Upper lobe of right lung (tissue), 1 donor: ENCODE results near the gene DPP9. TPM values are rescaled to one million over a fixed set of nuclear protein-coding genes. Genes with fewer than 3 reads are reported as not detected.

Source experiments
- ATAC-seq: fragments of 200-7000 bp; cut with Tn5 transposase; one replicate; pipeline ENCODE4 v1.9.1; 2020; ENCODE audit warnings: mild to moderate bottlenecking, moderate library complexity
- DNase-seq: peaks from one replicate; pipeline ENCODE4 v3.0.0-alpha.2; 2020
- H3K27ac ChIP-seq: fragments of 200-600 bp; one replicate; pipeline ENCODE4 v1.8.0; 2022
- H3K27me3 ChIP-seq: fragments of 200-600 bp; one replicate; pipeline ENCODE4 v1.8.0; 2022; ENCODE audit warnings: mild to moderate bottlenecking
- H3K36me3 ChIP-seq: fragments of 200-600 bp; one replicate; pipeline ENCODE4 v1.8.0; 2022
- H3K4me1 ChIP-seq: fragments of 200-600 bp; one replicate; pipeline ENCODE4 v1.8.0; 2022
- H3K4me3 ChIP-seq: fragments of 200-600 bp; one replicate; pipeline ENCODE4 v1.8.0; 2022; ENCODE audit warnings: mild to moderate bottlenecking
- H3K9me3 ChIP-seq: fragments of 200-600 bp; one replicate; pipeline ENCODE4 v1.8.0; 2022
- CTCF ChIP-seq: fragments of 200-600 bp; IDR thresholded peaks from one replicate; pipeline ENCODE4 v1.8.0; 2022; ENCODE audit warnings: antibody characterized with exemption
- intact Hi-C: fragments of 100-400 bp; cut with DNase I; formaldehyde crosslinking; loops from one replicate; pipeline ENCODE4 v1.11.0; 2022
- total RNA-seq: library from RNA; stranded (reverse); fragmentation: NEBNext Ultra II Directional; extraction: Animal tissue kit (Norgen Biotek cat#: 25700); gene quantifications from one replicate; pipeline ENCODE4 v1.2.1, GENCODE V29; 2021
- donor health status: DM: no; HTN: yes; CAD: no; lungs with severe emphysema.

DPP9 gene
- total RNA-seq, 1 donor from 2014 or later, result 75.8 TPM

- no peak overlapping the region for H3K27ac ChIP-seq
- H3K4me3 ChIP-seq, result no peak overlapping the region
- no peak for ATAC-seq
- H3K36me3 ChIP-seq, result no peaks in the 10 kb centered on the region
- no peak for TF ChIP-seq CTCF
- peaks cover 6% of the 10 kb centered on the region for H3K27me3 ChIP-seq
- DNase-seq, result no peak
- intact Hi-C loops, result loop anchor here (5.0 kb wide), 1 partner anchor 53 kb away; no protein-coding TSS in a partner anchor
- no peaks in the 10 kb centered on the region for H3K9me3 ChIP-seq
- no peaks in the 10 kb centered on the region for H3K4me1 ChIP-seq
These were observed 10.2 kb upstream of the DPP9 start for GRCh38 chr19:4733755-4734345.

- intact Hi-C loops, result loop anchor here (5.0 kb wide), 1 partner anchor 55 kb away; no protein-coding TSS in a partner anchor
- H3K4me1 ChIP-seq, result no peaks in the 10 kb centered on the region
- peaks cover 4% of the 10 kb centered on the region for H3K27me3 ChIP-seq
- DNase-seq (no peak), ATAC-seq (peak; percentile 93)
- H3K36me3 ChIP-seq, result no peaks in the 10 kb centered on the region
- H3K4me3 ChIP-seq, result no peak overlapping the region
- H3K27ac ChIP-seq, result no peak overlapping the region
- peak; percentile 64 for TF ChIP-seq CTCF
- H3K9me3 ChIP-seq, result no peaks in the 10 kb centered on the region
These were observed 9.1 kb upstream of the DPP9 start for GRCh38 chr19:4732680-4733114.

- H3K27me3 ChIP-seq, result no peaks in the 10 kb centered on the region
- no peak overlapping the region for H3K4me3 ChIP-seq
- no peak for DNase-seq
- H3K27ac ChIP-seq, result no peak overlapping the region
- TF ChIP-seq CTCF, result peak; percentile 47
- H3K36me3 ChIP-seq, result no peaks in the 10 kb centered on the region
- no peaks in the 10 kb centered on the region for H3K4me1 ChIP-seq
- H3K9me3 ChIP-seq, result no peaks in the 10 kb centered on the region
- ATAC-seq, result peak; percentile 81
- intact Hi-C loops, result loop anchor here (5.0 kb wide), 1 partner anchor 57 kb away; no protein-coding TSS in a partner anchor
These were observed 7.1 kb upstream of the DPP9 start for GRCh38 chr19:4730740-4731171.

GRCh38 chr19:4728871-4729270 is 5.2 kb upstream of the DPP9 start:
- intact Hi-C loops, result no loop called here
- H3K27me3 ChIP-seq, result no peaks in the 10 kb centered on the region
- DNase-seq (no peak), ATAC-seq (no peak)
- H3K4me1 ChIP-seq, result peaks cover 3% of the 10 kb centered on the region
- TF ChIP-seq CTCF, result no peak
- no peak overlapping the region for H3K27ac ChIP-seq
- no peaks in the 10 kb centered on the region for H3K36me3 ChIP-seq
- H3K4me3 ChIP-seq, result no peak overlapping the region
- H3K9me3 ChIP-seq, result no peaks in the 10 kb centered on the region

- DNase-seq, result no peak
- peak; percentile 0 for ATAC-seq
- Histone ChIP-seq H3K4me3 (peak overlapping the region; percentile 97), H3K9me3 (no peaks in the 10 kb centered on the region), H3K4me1 (peaks cover 26% of the 10 kb centered on the region), H3K36me3 (peaks cover 39% of the 10 kb centered on the region), H3K27ac (peak overlapping the region; percentile 92), H3K27me3 (no peaks in the 10 kb centered on the region)
- intact Hi-C loops, result no loop called here
- TF ChIP-seq CTCF, result no peak
These were observed 709 bp downstream of the DPP9 start for GRCh38 chr19:4722671-4723594.
